SK-N-SH treated with all-trans-retinoic acid at 6 μM for 48 hours (cell line): ENCODE results near the gene GLP1R.

Experiments
- ARNTL ChIP-seq: fragments of 450-650 bp; formaldehyde crosslinking; IDR thresholded peaks from 2 replicates; pipeline ENCODE4 v1.5.0; 2020; ENCODE audit warnings: low read depth, mild to moderate bottlenecking, moderate library complexity, borderline replicate concordance
- CREB5 ChIP-seq: fragments of 250-450 bp; sonication (Bioruptor Pico); IDR thresholded peaks from 2 replicates; pipeline ENCODE4 v1.5.1; 2020; ENCODE audit warnings: low read depth, mild to moderate bottlenecking, moderate library complexity
- CSDC2 ChIP-seq: fragments of 250-450 bp; sonication (Bioruptor Pico); IDR thresholded peaks from 2 replicates; pipeline ENCODE4 v1.5.0; 2020; ENCODE audit warnings: mild to moderate bottlenecking, moderate library complexity
- ESRRG ChIP-seq: fragments of 250-450 bp; sonication (Bioruptor Pico); IDR thresholded peaks from 2 replicates; pipeline ENCODE4 v1.6.1; 2021; ENCODE audit warnings: mild to moderate bottlenecking
- GLIS3 ChIP-seq: fragments of 250-450 bp; sonication (Bioruptor Pico); IDR thresholded peaks from 2 replicates; pipeline ENCODE4 v1.5.0; 2020; ENCODE audit warnings: mild to moderate bottlenecking, moderate library complexity
- ISL1 ChIP-seq: fragments of 250-450 bp; sonication (Bioruptor Pico); IDR thresholded peaks from 2 replicates; pipeline ENCODE4 v2.1.2; 2022; ENCODE audit warnings: mild to moderate bottlenecking, moderate library complexity
- PATZ1 ChIP-seq: fragments of 250-450 bp; sonication (Bioruptor Pico); IDR thresholded peaks from 2 replicates; pipeline ENCODE4 v1.8.0; 2020; ENCODE audit warnings: mild to moderate bottlenecking, moderate library complexity, borderline replicate concordance
- TCF4 ChIP-seq: fragments of 250-450 bp; sonication (Bioruptor Pico); IDR thresholded peaks from 2 replicates; pipeline ENCODE4 v1.8.0; 2021; ENCODE audit warnings: mild to moderate bottlenecking, moderate library complexity, borderline replicate concordance
- ZFP3 ChIP-seq: fragments of 250-450 bp; sonication (Bioruptor Pico); IDR thresholded peaks from 2 replicates; pipeline ENCODE4 v1.5.0; 2020; ENCODE audit warnings: mild to moderate bottlenecking, moderate library complexity
- ZFP30 ChIP-seq: fragments of 450-650 bp; formaldehyde crosslinking; IDR thresholded peaks from 2 replicates; pipeline ENCODE4 v1.5.0; 2022; ENCODE audit warnings: mild to moderate bottlenecking, moderate library complexity
- ZNF70 ChIP-seq: fragments of 450-650 bp; formaldehyde crosslinking; IDR thresholded peaks from 2 replicates; pipeline ENCODE4 v1.5.0; 2020; ENCODE audit warnings: mild to moderate bottlenecking, moderate library complexity

GRCh38 chr6:39087197-39087596, 38.6 kb downstream of the GLP1R start:
- TF ChIP-seq ISL1 (no peak), PATZ1 (no peak), CREB5 (CRISPR knock-in tag) (no peak), ARNTL (CRISPR knock-in tag) (no peak), ZFP30 (CRISPR knock-in tag) (no peak), TCF4 (CRISPR knock-in tag) (no peak), ESRRG (CRISPR knock-in tag) (no peak), CSDC2 (CRISPR knock-in tag) (no peak), ZNF70 (CRISPR knock-in tag) (no peak), ZFP3 (no peak), GLIS3 (CRISPR knock-in tag) (no peak)
